Measurements from ENCODE around the gene SCYL2.
"Not testable (repeated sequence)": the region's sequence is repeated elsewhere in the genome, so short reads cannot be mapped to it uniquely, and the experiment has no call there.

DNA sequence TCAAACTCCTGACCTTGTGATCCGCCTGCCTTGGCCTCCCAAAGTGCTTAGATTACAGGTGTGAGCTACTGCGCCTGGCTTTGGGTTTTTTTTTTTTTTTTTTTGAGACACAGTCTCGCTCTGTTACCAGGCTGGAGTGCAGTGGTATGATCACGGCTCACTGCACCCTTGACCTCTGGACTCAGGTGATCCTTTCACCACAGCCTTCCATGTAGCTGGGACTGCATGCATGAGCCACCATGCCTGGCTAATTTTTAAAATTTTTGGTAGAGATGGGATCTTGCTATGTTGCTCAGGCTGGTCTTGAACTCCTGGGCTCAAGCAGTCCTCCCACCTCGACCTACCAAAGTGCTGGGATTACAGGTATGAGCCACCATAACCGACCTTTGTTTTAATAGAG, 44.8 kb upstream of the SCYL2 start:
- TF ChIP-seq, protein P1, sequence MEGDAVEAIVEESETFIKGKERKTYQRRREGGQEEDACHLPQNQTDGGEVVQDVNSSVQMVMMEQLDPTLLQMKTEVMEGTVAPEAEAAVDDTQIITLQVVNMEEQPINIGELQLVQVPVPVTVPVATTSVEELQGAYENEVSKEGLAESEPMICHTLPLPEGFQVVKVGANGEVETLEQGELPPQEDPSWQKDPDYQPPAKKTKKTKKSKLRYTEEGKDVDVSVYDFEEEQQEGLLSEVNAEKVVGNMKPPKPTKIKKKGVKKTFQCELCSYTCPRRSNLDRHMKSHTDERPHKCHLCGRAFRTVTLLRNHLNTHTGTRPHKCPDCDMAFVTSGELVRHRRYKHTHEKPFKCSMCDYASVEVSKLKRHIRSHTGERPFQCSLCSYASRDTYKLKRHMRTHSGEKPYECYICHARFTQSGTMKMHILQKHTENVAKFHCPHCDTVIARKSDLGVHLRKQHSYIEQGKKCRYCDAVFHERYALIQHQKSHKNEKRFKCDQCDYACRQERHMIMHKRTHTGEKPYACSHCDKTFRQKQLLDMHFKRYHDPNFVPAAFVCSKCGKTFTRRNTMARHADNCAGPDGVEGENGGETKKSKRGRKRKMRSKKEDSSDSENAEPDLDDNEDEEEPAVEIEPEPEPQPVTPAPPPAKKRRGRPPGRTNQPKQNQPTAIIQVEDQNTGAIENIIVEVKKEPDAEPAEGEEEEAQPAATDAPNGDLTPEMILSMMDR (IDR thresholded peaks at IDR 0.05): not testable (repeated sequence)
- not testable (repeated sequence) for TF ChIP-seq POLR2A (IDR thresholded peaks at IDR 0.05)

Measured in adrenal gland (tissue), 5 donors.